HG02973 (cell line): ENCODE results near the gene COL6A2.
"Not testable (repeated sequence)": the region's sequence is repeated elsewhere in the genome, so short reads cannot be mapped to it uniquely, and the experiment has no call there.

ENCODE experiments used
- ATAC-seq: cut with Tn5 transposase; IDR thresholded peaks from one replicate; pipeline ENCODE4 v1.9.1; 2021; ENCODE audit warnings: moderate library complexity; ENCODE audit not compliant: unreplicated experiment

COL6A2 gene

DNA sequence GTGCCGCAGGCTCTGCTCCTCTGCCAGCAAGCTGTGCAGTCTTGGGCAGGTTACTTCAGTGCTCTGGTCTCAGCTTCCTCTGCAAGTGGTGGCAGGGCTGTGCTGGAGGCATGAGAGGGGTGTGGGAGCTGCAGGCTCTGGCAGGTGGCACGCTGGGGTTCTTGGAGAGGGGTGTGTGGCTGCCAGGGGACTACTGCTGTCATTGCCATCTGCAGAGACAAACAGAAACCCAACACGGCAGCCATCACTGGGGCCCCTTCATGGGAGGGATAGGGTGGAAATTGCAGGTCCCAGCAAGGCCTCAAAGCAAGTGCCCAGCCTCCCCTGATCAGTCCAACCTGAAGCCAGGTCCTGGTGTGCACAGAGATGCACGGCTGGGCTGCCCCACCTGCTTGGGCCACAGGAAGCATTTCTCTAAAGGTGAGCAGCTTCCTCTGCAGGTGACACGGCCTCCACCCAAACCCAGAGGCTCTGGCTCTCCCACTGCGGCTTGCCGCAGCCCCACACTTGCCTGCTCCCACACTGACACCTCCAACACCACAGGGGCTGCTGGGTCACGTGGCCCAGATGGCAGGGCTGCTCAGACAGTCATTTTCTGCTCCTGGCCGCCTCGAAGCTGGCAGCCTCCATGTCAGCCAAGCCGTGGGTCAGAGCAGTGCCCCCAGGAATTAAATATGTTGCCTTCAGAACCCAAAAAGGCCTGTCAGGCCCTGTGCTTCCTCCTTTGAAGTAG, 4.1 kb upstream of the COL6A2 start:
- no peak for ATAC-seq

GRCh38 chr21:46094401-46095082, 3.4 kb upstream of the COL6A2 start:
- ATAC-seq = no peak

DNA sequence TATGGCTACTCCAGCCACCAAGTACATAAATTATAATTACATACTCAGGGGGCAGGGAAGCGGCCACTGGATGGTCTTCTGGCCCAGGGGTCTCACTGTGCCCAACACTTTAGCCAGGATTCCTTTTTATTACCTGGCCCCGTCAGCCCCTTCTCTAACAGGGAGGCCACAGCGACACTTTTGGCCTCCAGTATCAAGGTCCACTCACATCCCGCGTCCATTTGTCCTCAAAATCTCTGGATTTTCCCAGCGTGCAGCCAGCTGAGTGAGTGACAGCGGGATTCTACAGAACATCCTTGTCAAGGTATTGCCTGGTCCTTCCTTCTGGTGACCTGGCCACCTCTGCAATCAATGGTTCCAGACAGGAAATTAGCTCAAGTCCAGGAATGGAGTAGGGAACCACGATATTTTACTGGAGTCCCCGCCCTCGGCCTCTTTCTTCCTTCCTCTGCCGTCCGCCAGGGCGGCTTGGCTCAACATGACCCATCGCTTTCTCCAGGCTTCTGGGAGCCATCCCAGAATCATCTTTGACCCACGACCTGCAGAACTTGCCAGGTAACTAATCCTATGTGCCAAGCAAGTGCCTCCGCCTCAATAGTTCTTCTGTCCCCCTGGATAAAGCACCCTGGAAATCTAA, 2.7 kb upstream of the COL6A2 start:
- ATAC-seq = no peak

GRCh38 chr21:46095814-46096595, 1.9 kb upstream of the COL6A2 start:
- ATAC-seq = no peak

GRCh38 chr21:46096596-46097335, 1.1 kb upstream of the COL6A2 start:
- ATAC-seq = no peak

GRCh38 chr21:46098303-46099141, 610 bp downstream of the COL6A2 start:
- ATAC-seq = no peak

DNA sequence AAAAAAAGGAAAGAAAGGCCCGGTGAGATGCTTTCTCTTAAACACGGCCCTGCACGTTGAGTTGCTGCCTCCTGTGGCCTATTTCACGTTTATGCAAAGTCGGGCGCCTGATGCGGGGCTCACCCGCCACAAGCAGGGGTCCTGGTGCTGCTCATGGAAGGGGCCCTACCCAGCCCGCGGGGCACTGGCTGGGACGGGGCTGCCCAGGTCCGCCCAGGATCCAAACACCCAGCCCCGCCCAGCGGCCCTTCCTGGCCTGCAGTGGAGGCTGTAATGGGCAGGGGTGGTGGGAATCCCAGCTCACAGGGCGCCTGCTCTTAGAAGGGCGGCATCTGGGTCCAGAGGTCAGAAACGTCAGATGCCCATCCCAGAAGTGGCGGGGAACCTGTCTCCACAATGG, 1.6 kb downstream of the COL6A2 start:
- no peak for ATAC-seq

DNA sequence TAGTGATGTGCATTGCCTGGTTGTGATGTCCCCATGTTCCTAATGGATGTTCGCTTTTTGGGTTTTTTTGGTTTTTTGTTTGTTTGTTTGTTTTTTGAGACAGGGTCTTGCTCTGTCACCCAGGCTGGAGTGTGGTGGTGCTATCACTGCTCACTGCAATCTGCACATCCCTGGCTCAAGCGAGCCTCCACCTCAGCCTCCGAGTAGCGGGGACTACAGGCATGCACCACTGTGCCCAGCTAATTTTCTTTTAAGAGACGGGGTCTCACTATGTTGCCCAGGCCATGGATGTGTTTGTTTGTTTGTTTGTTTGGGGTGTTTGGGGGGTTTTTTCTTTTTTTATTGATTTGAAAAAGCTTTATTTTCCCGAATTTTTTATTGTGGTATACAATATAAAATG, 2.1 kb downstream of the COL6A2 start:
- ATAC-seq = no peak

DNA sequence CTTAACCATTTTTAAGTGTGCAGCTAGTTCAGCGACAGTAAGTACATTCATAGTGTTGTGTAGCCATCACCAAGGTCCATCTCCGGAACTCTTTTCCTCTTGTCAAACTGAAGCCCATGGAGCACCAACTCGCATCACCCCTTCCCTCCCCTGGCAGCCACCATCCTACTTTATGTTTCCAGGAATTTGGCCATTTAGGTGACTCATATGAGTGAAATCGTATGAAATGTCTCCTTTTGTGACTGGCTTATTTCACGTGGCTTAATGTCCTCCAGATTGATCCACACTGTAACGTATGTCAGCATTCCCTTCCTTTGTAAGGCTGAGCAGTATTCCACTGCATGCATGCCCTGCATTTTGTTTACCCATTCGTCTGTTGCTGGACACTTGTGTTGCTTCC, 2.5 kb downstream of the COL6A2 start:
- ATAC-seq = no peak

- no peak for ATAC-seq
Observed at GRCh38 chr21:46100906-46101305, 3.0 kb downstream of the COL6A2 start.

DNA sequence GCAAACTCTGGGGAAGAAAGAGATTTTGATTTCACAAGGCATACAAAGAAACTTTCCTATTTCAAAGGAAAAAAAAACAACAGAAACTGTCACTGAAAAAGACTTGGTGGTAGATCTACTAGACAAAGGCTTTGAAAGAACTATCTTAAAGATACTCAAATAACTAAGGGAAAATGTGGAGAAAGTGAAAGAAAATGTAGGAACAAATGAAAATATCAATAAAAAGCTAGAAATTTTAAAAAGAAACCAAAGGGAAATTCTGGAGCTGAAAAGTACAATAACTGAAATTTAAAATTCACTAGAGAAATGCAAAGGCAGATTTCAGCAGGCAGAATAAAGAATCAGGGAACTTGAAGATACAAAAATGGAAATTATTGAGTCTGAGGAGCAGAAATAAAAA, 6.2 kb downstream of the COL6A2 start:
- no peak for ATAC-seq

DNA sequence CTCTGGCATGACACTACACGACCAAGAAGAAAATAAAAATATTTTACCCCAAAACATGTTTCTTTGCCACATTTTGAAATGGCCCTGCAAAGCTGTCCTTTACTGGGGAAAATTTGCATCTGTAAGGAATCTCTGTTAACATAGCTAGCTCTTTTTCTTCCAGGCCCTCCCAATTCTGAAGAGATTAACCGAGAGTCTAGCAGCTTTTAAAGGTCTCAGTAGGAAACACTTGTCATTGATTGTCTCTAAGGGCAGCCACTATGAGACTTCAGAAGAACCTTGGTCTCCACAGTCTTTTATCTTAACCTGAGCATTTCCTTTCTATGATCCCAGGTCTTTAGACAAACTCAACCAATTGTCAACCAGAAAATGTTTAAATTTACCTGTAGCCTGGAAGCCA, 9.5 kb downstream of the COL6A2 start:
- ATAC-seq = not testable (repeated sequence)

DNA sequence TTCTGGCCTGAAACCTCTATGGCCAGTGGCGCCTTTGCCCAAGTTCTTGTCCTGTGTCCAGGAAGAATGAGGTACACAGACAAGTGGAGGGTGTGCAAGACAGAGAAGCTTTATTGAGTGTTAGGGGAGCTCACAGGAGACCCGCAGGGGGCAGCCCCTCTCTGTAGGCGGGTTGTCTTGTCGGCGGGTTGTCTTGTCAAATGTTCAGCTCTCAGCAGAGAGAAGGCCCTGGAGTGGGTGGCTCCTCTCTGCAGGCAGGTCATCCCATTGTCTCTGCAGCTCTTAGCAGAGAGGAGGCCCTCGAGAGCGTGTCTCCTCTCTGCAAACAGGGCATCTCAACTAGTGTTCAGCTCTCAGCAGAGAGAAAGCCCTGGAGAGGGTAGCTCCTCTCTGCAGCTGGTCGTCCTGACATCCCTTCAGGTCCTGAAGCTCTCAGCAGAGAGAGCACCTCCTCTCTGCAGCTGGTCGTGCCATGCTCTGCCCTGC, 11.0 kb downstream of the COL6A2 start:
- ATAC-seq = no peak

DNA sequence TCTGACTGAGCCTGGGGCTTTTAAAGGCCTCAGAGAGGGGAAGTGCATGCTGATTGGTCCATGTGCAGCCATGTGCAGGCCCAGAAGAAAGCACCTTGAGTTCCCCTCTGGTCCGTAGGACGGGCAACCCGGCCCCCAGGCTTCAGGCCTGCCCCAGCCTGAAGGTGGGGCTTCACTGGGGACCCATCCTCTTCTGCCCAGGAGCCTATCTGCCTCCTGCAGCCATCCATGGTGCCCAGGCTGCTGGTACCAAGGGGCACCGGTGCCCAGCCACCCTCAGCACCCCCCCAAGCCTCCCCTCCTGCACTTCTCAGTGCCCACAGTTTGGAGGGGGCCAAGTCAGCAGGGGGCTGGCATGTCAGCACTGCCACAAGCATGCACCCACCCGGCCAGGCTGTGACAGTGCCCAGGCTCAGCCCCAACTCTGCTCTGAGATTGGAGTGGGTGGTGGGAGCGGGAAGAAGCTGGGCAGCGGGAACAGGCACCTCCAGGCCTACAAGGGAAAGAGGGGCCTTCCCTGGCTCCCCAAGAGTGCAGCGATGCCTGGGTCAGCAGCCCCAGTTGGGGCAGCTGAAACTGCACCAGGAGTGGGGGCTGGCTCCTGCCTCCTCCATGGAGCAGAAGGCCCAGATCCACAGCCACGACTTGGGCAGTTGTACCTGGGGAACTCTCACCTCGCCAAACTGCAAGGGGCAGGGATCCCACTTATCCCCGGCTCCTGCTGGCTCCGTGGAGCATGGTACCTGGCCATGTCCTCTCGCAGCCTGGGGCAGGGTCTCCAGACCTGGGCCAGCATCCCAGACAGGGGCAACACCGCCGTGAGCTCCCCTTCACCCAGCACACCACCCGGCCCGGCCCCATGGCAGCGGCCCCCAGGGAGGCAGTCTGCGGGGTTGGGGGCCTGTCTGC, 11.7 kb downstream of the COL6A2 start:
- ATAC-seq = no peak

- ATAC-seq = no peak
Observed at GRCh38 chr21:46110499-46111192, 12.7 kb downstream of the COL6A2 start.

DNA sequence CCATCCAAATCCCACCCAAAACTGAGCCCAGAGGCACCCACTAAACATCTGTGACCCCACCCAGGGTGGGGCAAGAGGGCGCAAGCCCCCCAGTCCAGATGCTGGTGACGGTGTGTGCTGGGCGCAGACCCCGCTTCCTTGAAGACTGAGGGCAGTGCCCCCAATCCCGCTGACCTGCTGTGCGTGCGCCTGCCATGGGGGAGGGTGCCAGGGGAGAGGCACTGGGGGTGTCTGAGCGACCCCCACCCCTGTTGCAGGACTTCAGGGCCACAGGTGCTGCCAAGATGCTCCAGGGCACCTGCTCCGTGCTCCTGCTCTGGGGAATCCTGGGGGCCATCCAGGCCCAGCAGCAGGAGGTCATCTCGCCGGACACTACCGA, 13.3 kb downstream of the COL6A2 start:
- no peak for ATAC-seq

GRCh38 chr21:46111857-46112724, 14.2 kb downstream of the COL6A2 start:
- no peak for ATAC-seq
